ENCODE results near the gene VWF. TPM values are rescaled to one million over a fixed set of nuclear protein-coding genes. Genes with fewer than 3 reads are reported as not detected.
"Not testable (repeated sequence)": the region's sequence is repeated elsewhere in the genome, so short reads cannot be mapped to it uniquely, and the experiment has no call there.

Gene VWF
- polyA plus RNA-seq, 1 donor (not counting 4 experiments of a cell fraction or from before 2014, with no cell fraction given) = 0.01 TPM

DNA sequence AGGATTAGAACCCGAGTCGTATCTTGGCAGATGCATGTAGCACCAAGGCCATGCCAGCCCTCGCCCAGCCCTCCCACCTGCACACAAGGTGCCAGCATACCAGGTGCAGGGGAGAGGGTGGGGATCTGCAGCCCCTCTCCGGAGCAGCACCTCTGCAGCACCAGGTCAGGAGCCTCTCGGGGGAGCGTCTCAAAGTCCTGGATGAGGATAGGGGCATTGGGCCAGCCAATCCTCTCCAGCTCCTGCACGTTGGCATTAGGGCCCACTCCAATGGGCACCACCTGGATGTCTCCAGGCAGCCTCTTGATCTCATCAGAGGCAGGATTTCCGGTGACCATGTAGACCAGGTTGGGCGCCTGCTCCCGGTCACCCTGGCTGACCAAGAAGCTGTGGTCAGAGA lies 106.2 kb downstream of the VWF start:
- Histone ChIP-seq H3K36me3 (ENCODE audit: control insufficient read depth in 2 of 2, extremely low read depth in 1 of 2, insufficient read depth in 2 of 2, low read length in 2 of 2) (no peaks in the 10 kb centered on the region), H3K9me1 (ENCODE audit: control insufficient read depth, extremely low read depth, insufficient read depth, low read length) (no peaks in the 10 kb centered on the region), H3K27me3 (ENCODE audit: control insufficient read depth, extremely low read depth, insufficient read depth, low read length) (no peaks in the 10 kb centered on the region), H3K4me3 (ENCODE audit: control insufficient read depth in 2 of 3, extremely low read depth in 1 of 3, insufficient read depth in 2 of 3, low read depth in 1 of 3, low read length in 3 of 3) (no peak overlapping the region), H3K4me1 (ENCODE audit: control insufficient read depth, extremely low read depth, insufficient read depth, low read length) (no peaks in the 10 kb centered on the region), H3K79me2 (ENCODE audit: control insufficient read depth, insufficient read depth, low read length) (no peaks in the 10 kb centered on the region), H3K27ac (ENCODE audit: control insufficient read depth, insufficient read depth, low read length) (no peak overlapping the region), H4K20me1 (ENCODE audit: control insufficient read depth, extremely low read depth, insufficient read depth, low read length) (no peaks in the 10 kb centered on the region), H2AFZ (ENCODE audit: control insufficient read depth, low read length) (no peak overlapping the region), H3K4me2 (ENCODE audit: control insufficient read depth, extremely low read depth, insufficient read depth, low read depth, low read length) (no peak overlapping the region), H3K9me3 (ENCODE audit: control insufficient read depth, low read depth, low read length) (no peaks in the 10 kb centered on the region), H3K9ac (ENCODE audit: control insufficient read depth, extremely low read depth, insufficient read depth, low read length) (no peak overlapping the region)
- FAIRE-seq = no peak
- TF ChIP-seq, protein P1, sequence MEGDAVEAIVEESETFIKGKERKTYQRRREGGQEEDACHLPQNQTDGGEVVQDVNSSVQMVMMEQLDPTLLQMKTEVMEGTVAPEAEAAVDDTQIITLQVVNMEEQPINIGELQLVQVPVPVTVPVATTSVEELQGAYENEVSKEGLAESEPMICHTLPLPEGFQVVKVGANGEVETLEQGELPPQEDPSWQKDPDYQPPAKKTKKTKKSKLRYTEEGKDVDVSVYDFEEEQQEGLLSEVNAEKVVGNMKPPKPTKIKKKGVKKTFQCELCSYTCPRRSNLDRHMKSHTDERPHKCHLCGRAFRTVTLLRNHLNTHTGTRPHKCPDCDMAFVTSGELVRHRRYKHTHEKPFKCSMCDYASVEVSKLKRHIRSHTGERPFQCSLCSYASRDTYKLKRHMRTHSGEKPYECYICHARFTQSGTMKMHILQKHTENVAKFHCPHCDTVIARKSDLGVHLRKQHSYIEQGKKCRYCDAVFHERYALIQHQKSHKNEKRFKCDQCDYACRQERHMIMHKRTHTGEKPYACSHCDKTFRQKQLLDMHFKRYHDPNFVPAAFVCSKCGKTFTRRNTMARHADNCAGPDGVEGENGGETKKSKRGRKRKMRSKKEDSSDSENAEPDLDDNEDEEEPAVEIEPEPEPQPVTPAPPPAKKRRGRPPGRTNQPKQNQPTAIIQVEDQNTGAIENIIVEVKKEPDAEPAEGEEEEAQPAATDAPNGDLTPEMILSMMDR (optimal IDR thresholded peaks at IDR 0.05 in 1 of 3, IDR thresholded peaks at IDR 0.05 in 1 of 3, conservative IDR thresholded peaks at IDR 0.05 in 1 of 3; ENCODE audit: extremely low read depth in 1 of 3, insufficient read depth in 2 of 3, low read length in 3 of 3) = no peak
- no peak for TF ChIP-seq EZH2 (IDR thresholded peaks at IDR 0.05; ENCODE audit: low read length)
- dilution Hi-C loops (cut with MboI; ENCODE audit: extremely low pct_ligation_motif_present, low sequenced_read_pairs) = no loop called here
- DNase-seq (ENCODE audit: low read depth, low spot score) = no peak

DNA sequence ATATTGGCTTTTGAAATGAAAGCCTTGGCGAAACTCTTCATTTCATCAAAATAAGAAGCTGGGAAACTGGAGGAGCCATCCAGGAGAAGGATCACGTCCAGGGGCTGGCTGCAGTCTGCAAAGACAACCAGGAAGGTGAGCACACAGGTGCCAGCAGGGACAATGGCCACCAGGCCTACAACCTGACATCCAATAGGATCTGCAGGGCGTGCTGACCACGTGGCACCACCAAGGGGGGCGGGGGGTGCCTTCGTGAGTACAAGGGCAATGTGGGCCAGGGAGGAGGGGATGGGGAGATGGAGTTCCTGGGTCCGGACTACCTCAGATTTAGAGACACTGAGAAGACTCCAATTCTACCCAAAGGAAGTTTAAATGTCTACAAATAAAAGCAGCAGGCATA lies 107.7 kb downstream of the VWF start:
- Histone ChIP-seq H3K4me2 (ENCODE audit: control insufficient read depth, extremely low read depth, insufficient read depth, low read depth, low read length) (no peak overlapping the region), H3K9me3 (ENCODE audit: control insufficient read depth, low read depth, low read length) (no peaks in the 10 kb centered on the region), H4K20me1 (ENCODE audit: control insufficient read depth, extremely low read depth, insufficient read depth, low read length) (no peaks in the 10 kb centered on the region), H3K9me1 (ENCODE audit: control insufficient read depth, extremely low read depth, insufficient read depth, low read length) (no peaks in the 10 kb centered on the region), H3K27ac (ENCODE audit: control insufficient read depth, insufficient read depth, low read length) (no peak overlapping the region), H3K27me3 (ENCODE audit: control insufficient read depth, extremely low read depth, insufficient read depth, low read length) (no peaks in the 10 kb centered on the region), H3K4me3 (ENCODE audit: control insufficient read depth in 2 of 3, extremely low read depth in 1 of 3, insufficient read depth in 2 of 3, low read depth in 1 of 3, low read length in 3 of 3) (no peak overlapping the region), H3K79me2 (ENCODE audit: control insufficient read depth, insufficient read depth, low read length) (no peaks in the 10 kb centered on the region), H3K4me1 (ENCODE audit: control insufficient read depth, extremely low read depth, insufficient read depth, low read length) (no peaks in the 10 kb centered on the region), H2AFZ (ENCODE audit: control insufficient read depth, low read length) (no peak overlapping the region), H3K36me3 (ENCODE audit: control insufficient read depth in 2 of 2, extremely low read depth in 1 of 2, insufficient read depth in 2 of 2, low read length in 2 of 2) (no peaks in the 10 kb centered on the region), H3K9ac (ENCODE audit: control insufficient read depth, extremely low read depth, insufficient read depth, low read length) (no peak overlapping the region)
- no peak for DNase-seq (ENCODE audit: low read depth, low spot score)
- no peak for FAIRE-seq
- TF ChIP-seq, protein P1 (optimal IDR thresholded peaks at IDR 0.05 in 1 of 3, IDR thresholded peaks at IDR 0.05 in 1 of 3, conservative IDR thresholded peaks at IDR 0.05 in 1 of 3; ENCODE audit: extremely low read depth in 1 of 3, insufficient read depth in 2 of 3, low read length in 3 of 3) = no peak
- no peak for TF ChIP-seq EZH2 (IDR thresholded peaks at IDR 0.05; ENCODE audit: low read length)
- dilution Hi-C loops (cut with MboI; ENCODE audit: extremely low pct_ligation_motif_present, low sequenced_read_pairs) = no loop called here

DNA sequence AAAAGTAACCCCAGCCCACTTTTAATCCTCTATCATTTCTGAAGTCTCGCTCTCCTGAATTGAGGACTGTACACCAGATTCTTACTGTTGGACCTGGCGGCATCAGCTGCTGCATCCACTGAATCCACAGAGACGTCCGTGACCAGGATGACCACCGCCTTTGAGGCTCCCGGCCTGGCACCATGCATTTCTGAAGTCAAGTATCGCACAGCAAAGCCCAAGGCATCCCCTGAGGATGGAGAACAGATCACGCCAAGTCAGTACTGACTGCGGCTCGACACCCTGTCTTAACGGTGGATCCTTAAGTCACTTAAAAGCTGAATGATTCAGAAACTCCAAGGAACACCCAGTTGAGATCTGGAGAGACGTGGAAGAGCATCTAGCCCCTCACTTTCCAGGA lies 108.5 kb downstream of the VWF start:
- H4K20me1 ChIP-seq (ENCODE audit: control insufficient read depth, extremely low read depth, insufficient read depth, low read length); H3K4me1 ChIP-seq (ENCODE audit: control insufficient read depth, extremely low read depth, insufficient read depth, low read length); H3K36me3 ChIP-seq (ENCODE audit: control insufficient read depth in 2 of 2, extremely low read depth in 1 of 2, insufficient read depth in 2 of 2, low read length in 2 of 2); dilution Hi-C loops (cut with MboI; ENCODE audit: extremely low pct_ligation_motif_present, low sequenced_read_pairs); H3K79me2 ChIP-seq (ENCODE audit: control insufficient read depth, insufficient read depth, low read length); H3K9me1 ChIP-seq (ENCODE audit: control insufficient read depth, extremely low read depth, insufficient read depth, low read length); H3K4me2 ChIP-seq (ENCODE audit: control insufficient read depth, extremely low read depth, insufficient read depth, low read depth, low read length); H3K27ac ChIP-seq (ENCODE audit: control insufficient read depth, insufficient read depth, low read length); H3K9me3 ChIP-seq (ENCODE audit: control insufficient read depth, low read depth, low read length); FAIRE-seq; DNase-seq (ENCODE audit: low read depth, low spot score); H2AFZ ChIP-seq (ENCODE audit: control insufficient read depth, low read length); H3K27me3 ChIP-seq (ENCODE audit: control insufficient read depth, extremely low read depth, insufficient read depth, low read length); H3K4me3 ChIP-seq (ENCODE audit: control insufficient read depth in 2 of 3, extremely low read depth in 1 of 3, insufficient read depth in 2 of 3, low read depth in 1 of 3, low read length in 3 of 3); H3K9ac ChIP-seq (ENCODE audit: control insufficient read depth, extremely low read depth, insufficient read depth, low read length): not testable (repeated sequence)
